ENCODE data around the gene E2F1.

E2F1 gene

DNA sequence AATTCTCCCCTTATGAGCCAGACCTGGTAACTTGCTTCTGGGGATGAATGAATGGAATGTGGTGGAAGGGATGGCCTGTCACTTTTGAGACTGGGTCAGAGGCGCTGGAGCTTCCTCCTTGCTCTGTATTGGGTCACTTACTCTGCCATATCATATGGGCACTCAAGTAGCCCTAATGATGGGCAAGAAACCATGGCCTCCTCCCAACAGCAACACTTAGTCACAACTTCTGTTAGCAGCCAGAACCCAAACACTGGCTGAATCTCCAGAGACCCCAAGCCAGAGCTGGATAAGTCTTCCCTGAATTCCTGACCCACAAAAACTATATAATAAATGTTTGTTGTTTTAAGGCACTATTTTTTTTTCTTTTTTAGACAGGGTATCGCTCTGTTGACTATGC lies 5.5 kb downstream of the E2F1 start:
- ATAC-seq, result no peak

DNA sequence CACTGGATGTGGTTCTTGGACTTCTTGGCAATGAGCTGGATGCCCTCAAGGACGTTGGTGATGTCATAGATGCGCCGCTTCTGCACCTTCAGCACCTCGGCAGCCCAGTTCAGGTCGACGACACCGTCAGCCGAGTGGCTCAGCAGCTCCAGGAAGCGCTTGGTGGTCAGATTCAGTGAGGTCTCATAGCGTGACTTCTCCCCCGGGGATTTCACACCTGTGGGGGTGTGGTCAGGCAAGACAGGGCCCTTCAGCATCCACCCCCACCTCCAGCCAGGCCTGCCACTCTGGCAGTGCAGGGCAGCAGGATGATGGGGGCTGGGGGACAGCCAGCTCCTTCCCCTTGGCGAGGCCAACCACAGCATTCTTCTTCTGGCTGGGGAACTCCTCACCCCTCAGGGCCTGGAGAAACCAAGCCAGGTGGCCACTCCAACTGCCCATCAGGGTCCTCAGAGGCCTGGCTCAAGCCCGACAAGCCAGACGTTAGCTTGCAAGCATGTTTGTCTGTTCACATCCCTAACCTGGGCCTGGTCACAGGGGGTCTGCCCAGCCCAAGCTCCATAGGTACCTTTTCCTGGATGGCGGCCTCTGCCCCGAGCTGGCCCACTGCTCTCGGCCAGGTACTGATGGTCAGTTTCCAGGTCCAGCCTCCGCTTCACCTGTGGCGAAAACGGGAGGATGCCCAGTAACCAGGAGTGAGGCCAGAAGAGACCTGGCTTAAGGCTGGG lies 6.3 kb downstream of the E2F1 start:
- no peak for ATAC-seq
- TF ChIP-seq ZNF70 (CRISPR knock-in tag; IDR thresholded peaks at IDR 0.05), result no peak
- no peak for TF ChIP-seq ZNF8 (CRISPR knock-in tag; IDR thresholded peaks at IDR 0.05)
- no peak for TF ChIP-seq RARB (CRISPR knock-in tag; IDR thresholded peaks at IDR 0.05)
- TF ChIP-seq, protein P1, sequence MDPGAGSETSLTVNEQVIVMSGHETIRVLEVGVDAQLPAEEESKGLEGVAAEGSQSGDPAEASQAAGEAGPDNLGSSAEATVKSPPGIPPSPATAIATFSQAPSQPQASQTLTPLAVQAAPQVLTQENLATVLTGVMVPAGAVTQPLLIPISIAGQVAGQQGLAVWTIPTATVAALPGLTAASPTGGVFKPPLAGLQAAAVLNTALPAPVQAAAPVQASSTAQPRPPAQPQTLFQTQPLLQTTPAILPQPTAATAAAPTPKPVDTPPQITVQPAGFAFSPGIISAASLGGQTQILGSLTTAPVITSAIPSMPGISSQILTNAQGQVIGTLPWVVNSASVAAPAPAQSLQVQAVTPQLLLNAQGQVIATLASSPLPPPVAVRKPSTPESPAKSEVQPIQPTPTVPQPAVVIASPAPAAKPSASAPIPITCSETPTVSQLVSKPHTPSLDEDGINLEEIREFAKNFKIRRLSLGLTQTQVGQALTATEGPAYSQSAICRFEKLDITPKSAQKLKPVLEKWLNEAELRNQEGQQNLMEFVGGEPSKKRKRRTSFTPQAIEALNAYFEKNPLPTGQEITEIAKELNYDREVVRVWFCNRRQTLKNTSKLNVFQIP (CRISPR knock-in tag; IDR thresholded peaks at IDR 0.05; ENCODE audit: borderline replicate concordance, low read depth), result no peak
- no peak for TF ChIP-seq TOX (CRISPR knock-in tag; IDR thresholded peaks at IDR 0.05; ENCODE audit: borderline replicate concordance)
- no peak for TF ChIP-seq ESRRG (CRISPR knock-in tag; IDR thresholded peaks at IDR 0.05)
- TF ChIP-seq, protein P2, sequence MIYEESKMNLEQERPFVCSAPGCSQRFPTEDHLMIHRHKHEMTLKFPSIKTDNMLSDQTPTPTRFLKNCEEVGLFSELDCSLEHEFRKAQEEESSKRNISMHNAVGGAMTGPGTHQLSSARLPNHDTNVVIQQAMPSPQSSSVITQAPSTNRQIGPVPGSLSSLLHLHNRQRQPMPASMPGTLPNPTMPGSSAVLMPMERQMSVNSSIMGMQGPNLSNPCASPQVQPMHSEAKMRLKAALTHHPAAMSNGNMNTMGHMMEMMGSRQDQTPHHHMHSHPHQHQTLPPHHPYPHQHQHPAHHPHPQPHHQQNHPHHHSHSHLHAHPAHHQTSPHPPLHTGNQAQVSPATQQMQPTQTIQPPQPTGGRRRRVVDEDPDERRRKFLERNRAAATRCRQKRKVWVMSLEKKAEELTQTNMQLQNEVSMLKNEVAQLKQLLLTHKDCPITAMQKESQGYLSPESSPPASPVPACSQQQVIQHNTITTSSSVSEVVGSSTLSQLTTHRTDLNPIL (CRISPR knock-in tag; IDR thresholded peaks at IDR 0.05; ENCODE audit: low read depth), result no peak
- TF ChIP-seq BACH2 (CRISPR knock-in tag; IDR thresholded peaks at IDR 0.05; ENCODE audit: borderline replicate concordance), result no peak
- no peak for TF ChIP-seq SNAI2 (CRISPR knock-in tag; IDR thresholded peaks at IDR 0.05)
- TF ChIP-seq PPARA (CRISPR knock-in tag; IDR thresholded peaks at IDR 0.05; ENCODE audit: borderline replicate concordance), result no peak
- no peak for TF ChIP-seq ZFP30 (CRISPR knock-in tag; IDR thresholded peaks at IDR 0.05)
- TF ChIP-seq TCF4 (CRISPR knock-in tag; IDR thresholded peaks at IDR 0.05; ENCODE audit: borderline replicate concordance), result no peak
- TF ChIP-seq, protein P3, sequence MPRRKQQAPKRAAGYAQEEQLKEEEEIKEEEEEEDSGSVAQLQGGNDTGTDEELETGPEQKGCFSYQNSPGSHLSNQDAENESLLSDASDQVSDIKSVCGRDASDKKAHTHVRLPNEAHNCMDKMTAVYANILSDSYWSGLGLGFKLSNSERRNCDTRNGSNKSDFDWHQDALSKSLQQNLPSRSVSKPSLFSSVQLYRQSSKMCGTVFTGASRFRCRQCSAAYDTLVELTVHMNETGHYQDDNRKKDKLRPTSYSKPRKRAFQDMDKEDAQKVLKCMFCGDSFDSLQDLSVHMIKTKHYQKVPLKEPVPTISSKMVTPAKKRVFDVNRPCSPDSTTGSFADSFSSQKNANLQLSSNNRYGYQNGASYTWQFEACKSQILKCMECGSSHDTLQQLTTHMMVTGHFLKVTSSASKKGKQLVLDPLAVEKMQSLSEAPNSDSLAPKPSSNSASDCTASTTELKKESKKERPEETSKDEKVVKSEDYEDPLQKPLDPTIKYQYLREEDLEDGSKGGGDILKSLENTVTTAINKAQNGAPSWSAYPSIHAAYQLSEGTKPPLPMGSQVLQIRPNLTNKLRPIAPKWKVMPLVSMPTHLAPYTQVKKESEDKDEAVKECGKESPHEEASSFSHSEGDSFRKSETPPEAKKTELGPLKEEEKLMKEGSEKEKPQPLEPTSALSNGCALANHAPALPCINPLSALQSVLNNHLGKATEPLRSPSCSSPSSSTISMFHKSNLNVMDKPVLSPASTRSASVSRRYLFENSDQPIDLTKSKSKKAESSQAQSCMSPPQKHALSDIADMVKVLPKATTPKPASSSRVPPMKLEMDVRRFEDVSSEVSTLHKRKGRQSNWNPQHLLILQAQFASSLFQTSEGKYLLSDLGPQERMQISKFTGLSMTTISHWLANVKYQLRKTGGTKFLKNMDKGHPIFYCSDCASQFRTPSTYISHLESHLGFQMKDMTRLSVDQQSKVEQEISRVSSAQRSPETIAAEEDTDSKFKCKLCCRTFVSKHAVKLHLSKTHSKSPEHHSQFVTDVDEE (CRISPR knock-in tag; IDR thresholded peaks at IDR 0.05), result no peak
- no peak for TF ChIP-seq ZFP3 (CRISPR knock-in tag; IDR thresholded peaks at IDR 0.05)
- TF ChIP-seq ARNTL (CRISPR knock-in tag; IDR thresholded peaks at IDR 0.05; ENCODE audit: borderline replicate concordance, low read depth), result no peak
- TF ChIP-seq ISL1 (CRISPR knock-in tag; IDR thresholded peaks at IDR 0.05), result no peak
- no peak for TF ChIP-seq ZNF565 (CRISPR knock-in tag; conservative IDR thresholded peaks at IDR 0.05; ENCODE audit: low read depth)
- TF ChIP-seq, protein P4, sequence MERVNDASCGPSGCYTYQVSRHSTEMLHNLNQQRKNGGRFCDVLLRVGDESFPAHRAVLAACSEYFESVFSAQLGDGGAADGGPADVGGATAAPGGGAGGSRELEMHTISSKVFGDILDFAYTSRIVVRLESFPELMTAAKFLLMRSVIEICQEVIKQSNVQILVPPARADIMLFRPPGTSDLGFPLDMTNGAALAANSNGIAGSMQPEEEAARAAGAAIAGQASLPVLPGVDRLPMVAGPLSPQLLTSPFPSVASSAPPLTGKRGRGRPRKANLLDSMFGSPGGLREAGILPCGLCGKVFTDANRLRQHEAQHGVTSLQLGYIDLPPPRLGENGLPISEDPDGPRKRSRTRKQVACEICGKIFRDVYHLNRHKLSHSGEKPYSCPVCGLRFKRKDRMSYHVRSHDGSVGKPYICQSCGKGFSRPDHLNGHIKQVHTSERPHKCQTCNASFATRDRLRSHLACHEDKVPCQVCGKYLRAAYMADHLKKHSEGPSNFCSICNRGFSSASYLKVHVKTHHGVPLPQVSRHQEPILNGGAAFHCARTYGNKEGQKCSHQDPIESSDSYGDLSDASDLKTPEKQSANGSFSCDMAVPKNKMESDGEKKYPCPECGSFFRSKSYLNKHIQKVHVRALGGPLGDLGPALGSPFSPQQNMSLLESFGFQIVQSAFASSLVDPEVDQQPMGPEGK (CRISPR knock-in tag; IDR thresholded peaks at IDR 0.05; ENCODE audit: borderline replicate concordance), result no peak

More for the DNA sequence above, 5.5 kb downstream of the E2F1 start:
- TF ChIP-seq CSDC2 (CRISPR knock-in tag; IDR thresholded peaks at IDR 0.05) (no peak), ZFP30 (CRISPR knock-in tag; IDR thresholded peaks at IDR 0.05) (no peak), TCF4 (CRISPR knock-in tag; IDR thresholded peaks at IDR 0.05; ENCODE audit: borderline replicate concordance) (no peak), GLIS3 (CRISPR knock-in tag; IDR thresholded peaks at IDR 0.05) (no peak), ISL1 (CRISPR knock-in tag; IDR thresholded peaks at IDR 0.05) (no peak), TOX (CRISPR knock-in tag; IDR thresholded peaks at IDR 0.05; ENCODE audit: borderline replicate concordance) (no peak)

DNA sequence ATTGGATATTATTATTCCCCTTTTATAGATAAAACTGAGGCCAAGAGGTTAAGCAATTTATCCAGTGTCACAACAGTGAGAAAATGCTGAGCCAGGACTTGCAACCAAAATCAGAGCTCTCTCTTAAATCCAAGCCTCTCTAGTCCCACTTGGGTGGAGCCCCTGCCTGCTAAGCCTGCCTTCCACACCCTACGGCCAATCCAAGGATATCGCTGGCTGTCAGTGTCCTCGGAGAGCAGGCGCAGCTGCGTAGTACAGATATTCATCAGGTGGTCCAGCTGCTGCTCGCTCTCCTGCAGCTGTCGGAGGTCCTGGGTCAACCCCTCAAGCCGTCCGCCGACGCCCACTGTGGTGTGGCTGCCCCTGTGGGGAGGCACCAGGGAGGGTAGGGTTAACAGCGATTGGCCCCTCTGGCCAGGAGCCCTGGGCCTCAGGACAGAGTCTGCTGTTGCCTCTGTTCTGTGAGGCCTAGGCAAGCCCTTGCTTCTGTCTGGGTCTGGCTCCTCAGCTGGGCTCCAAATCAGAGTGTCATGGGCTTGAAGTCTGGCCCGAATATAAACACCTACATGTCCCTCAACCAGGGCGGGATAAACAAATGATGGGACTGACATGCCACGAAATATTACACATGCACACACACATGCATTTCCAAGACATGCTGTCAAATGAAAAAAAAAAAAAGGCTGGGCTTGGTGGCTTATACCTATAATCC lies 8.0 kb downstream of the E2F1 start:
- TF ChIP-seq TOX (CRISPR knock-in tag; IDR thresholded peaks at IDR 0.05; ENCODE audit: borderline replicate concordance) (no peak), PPARA (CRISPR knock-in tag; IDR thresholded peaks at IDR 0.05; ENCODE audit: borderline replicate concordance) (no peak), ZNF70 (CRISPR knock-in tag; IDR thresholded peaks at IDR 0.05) (no peak), ZNF565 (CRISPR knock-in tag; conservative IDR thresholded peaks at IDR 0.05; ENCODE audit: low read depth) (no peak), ARNTL (CRISPR knock-in tag; IDR thresholded peaks at IDR 0.05; ENCODE audit: borderline replicate concordance, low read depth) (no peak), RARB (CRISPR knock-in tag; IDR thresholded peaks at IDR 0.05) (no peak), GLIS3 (CRISPR knock-in tag; IDR thresholded peaks at IDR 0.05) (no peak), ESRRG (CRISPR knock-in tag; IDR thresholded peaks at IDR 0.05) (no peak), ZFP3 (CRISPR knock-in tag; IDR thresholded peaks at IDR 0.05) (no peak), ZFP30 (CRISPR knock-in tag; IDR thresholded peaks at IDR 0.05) (no peak), BACH2 (CRISPR knock-in tag; IDR thresholded peaks at IDR 0.05; ENCODE audit: borderline replicate concordance) (no peak), SNAI2 (CRISPR knock-in tag; IDR thresholded peaks at IDR 0.05) (no peak), OSR1 (CRISPR knock-in tag; IDR thresholded peaks at IDR 0.05) (no peak), CSDC2 (CRISPR knock-in tag; IDR thresholded peaks at IDR 0.05) (no peak), TCF4 (CRISPR knock-in tag; IDR thresholded peaks at IDR 0.05; ENCODE audit: borderline replicate concordance) (no peak), ISL1 (CRISPR knock-in tag; IDR thresholded peaks at IDR 0.05) (no peak), ZC3H10 (CRISPR knock-in tag; IDR thresholded peaks at IDR 0.05) (no peak)
- TF ChIP-seq, protein P5, sequence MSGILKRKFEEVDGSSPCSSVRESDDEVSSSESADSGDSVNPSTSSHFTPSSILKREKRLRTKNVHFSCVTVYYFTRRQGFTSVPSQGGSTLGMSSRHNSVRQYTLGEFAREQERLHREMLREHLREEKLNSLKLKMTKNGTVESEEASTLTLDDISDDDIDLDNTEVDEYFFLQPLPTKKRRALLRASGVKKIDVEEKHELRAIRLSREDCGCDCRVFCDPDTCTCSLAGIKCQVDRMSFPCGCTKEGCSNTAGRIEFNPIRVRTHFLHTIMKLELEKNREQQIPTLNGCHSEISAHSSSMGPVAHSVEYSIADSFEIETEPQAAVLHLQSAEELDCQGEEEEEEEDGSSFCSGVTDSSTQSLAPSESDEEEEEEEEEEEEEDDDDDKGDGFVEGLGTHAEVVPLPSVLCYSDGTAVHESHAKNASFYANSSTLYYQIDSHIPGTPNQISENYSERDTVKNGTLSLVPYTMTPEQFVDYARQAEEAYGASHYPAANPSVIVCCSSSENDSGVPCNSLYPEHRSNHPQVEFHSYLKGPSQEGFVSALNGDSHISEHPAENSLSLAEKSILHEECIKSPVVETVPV (CRISPR knock-in tag; IDR thresholded peaks at IDR 0.05), result no peak
- ATAC-seq, result no peak

All from SK-N-SH treated with all-trans-retinoic acid at 6 μM for 48 hours (cell line).